ENCODE measurements around the gene PLCB3. TPM values are rescaled to one million over a fixed set of nuclear protein-coding genes. Genes with fewer than 3 reads are reported as not detected.

PLCB3 gene
- total and polyA plus RNA-seq, 8 donors, result 5.7 to 13.1 (median 6.9) TPM

DNA sequence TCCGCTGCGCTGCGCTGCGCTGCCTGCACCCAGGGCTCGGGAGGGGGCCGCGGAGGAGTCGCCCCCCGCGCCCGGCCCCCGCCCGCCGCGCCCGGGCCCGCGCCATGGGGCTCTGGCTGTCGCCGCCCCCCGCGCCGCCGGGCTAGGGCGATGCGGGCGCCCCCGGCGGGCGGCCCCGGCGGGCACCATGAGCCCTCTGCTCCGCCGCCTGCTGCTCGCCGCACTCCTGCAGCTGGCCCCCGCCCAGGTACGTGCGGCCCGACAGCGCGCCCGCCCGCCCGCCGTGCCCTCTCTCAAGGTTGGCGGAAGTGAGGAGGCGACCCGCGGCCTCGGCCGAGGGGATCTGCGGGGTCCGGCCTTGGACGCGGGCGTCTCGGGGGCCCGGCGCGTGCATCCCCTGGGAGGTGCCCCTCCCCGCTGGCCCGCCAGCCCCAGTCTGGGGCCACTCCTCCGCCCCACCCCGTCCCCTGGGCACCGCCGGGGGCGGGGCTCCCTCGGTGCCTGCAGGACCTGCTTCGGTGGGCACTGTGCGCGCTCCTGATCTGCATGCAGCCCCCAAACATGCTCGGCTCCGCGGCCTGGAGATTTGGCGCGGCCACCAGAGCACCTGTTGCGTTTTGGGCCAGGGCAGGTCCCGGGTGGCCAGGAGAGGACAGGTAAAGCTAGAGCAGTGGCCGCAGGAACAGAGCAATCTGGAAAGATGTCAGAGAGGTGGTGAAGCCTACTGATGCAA, 16.5 kb upstream of the PLCB3 start:
- 0 to 1% methylated on average over 29 to 80 of the region's 80 CpGs for WGBS, 2 donors
- Histone ChIP-seq H3K4me3 (peak overlapping the region; percentile 55 to 78 (median 74)), H3K9me3 (no peaks in the 10 kb centered on the region), H3K27me3 (no peaks in the 10 kb centered on the region), H3K4me1 (peaks cover 25 to 46% (median 34%) of the 10 kb centered on the region in 3 donors), H3K36me3 (no peaks in the 10 kb centered on the region), H3K27ac (peak overlapping the region; percentile 75 to 90 (median 86))
- TF ChIP-seq, protein P1, sequence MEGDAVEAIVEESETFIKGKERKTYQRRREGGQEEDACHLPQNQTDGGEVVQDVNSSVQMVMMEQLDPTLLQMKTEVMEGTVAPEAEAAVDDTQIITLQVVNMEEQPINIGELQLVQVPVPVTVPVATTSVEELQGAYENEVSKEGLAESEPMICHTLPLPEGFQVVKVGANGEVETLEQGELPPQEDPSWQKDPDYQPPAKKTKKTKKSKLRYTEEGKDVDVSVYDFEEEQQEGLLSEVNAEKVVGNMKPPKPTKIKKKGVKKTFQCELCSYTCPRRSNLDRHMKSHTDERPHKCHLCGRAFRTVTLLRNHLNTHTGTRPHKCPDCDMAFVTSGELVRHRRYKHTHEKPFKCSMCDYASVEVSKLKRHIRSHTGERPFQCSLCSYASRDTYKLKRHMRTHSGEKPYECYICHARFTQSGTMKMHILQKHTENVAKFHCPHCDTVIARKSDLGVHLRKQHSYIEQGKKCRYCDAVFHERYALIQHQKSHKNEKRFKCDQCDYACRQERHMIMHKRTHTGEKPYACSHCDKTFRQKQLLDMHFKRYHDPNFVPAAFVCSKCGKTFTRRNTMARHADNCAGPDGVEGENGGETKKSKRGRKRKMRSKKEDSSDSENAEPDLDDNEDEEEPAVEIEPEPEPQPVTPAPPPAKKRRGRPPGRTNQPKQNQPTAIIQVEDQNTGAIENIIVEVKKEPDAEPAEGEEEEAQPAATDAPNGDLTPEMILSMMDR (IDR thresholded peaks at IDR 0.05), result no peak
- peak; percentile 34 to 48 (median 40) for ATAC-seq
- intact Hi-C loops (cut with DNase I), result no loop called here
- DNase-seq, result peak; percentile 66 to 87 (median 74)
- FAIRE-seq, result no peak

DNA sequence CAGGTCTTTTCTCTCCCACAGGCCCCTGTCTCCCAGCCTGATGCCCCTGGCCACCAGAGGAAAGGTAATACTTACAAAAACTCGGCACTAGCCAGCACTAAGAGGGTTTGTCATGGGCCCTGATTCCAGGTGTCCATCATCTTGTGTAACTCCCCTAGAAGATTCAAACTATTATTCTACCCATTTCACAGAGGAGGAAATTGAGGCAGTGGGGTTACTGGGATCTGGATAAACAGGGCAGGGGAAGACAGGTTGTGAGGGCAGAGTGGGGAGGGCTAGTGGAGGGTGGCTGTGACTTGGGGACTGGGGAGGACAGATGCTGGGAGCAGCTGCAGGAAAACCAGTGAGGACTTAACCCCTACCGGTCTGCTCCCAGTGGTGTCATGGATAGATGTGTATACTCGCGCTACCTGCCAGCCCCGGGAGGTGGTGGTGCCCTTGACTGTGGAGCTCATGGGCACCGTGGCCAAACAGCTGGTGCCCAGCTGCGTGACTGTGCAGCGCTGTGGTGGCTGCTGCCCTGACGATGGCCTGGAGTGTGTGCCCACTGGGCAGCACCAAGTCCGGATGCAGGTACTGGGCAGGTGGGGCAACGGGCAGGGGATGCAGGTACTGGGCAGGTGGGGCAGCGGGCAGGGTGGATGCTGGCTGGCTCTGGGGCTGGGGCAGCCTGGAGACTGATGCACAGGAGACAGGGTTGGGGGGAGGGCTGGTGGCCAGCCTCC, 15.7 kb upstream of the PLCB3 start:
- Histone ChIP-seq H3K4me3 (peak overlapping the region; percentile 55 to 78 (median 74)), H3K27me3 (no peaks in the 10 kb centered on the region), H3K9me3 (no peaks in the 10 kb centered on the region), H3K27ac (peak overlapping the region; percentile 75 to 90 (median 86)), H3K36me3 (no peaks in the 10 kb centered on the region), H3K4me1 (peaks cover 32 to 49% (median 38%) of the 10 kb centered on the region in 3 donors)
- DNase-seq, result peak in 4 of 6 donors; percentile 50 to 85 (median 68)
- intact Hi-C loops (cut with DNase I), result no loop called here
- 19 to 22% methylated on average over 12 of the region's 12 CpGs for WGBS, 2 donors
- TF ChIP-seq, protein P1 (IDR thresholded peaks at IDR 0.05), result no peak
- peak in 2 of 4 donors; percentile 2 to 11 for ATAC-seq
- no peak for FAIRE-seq

DNA sequence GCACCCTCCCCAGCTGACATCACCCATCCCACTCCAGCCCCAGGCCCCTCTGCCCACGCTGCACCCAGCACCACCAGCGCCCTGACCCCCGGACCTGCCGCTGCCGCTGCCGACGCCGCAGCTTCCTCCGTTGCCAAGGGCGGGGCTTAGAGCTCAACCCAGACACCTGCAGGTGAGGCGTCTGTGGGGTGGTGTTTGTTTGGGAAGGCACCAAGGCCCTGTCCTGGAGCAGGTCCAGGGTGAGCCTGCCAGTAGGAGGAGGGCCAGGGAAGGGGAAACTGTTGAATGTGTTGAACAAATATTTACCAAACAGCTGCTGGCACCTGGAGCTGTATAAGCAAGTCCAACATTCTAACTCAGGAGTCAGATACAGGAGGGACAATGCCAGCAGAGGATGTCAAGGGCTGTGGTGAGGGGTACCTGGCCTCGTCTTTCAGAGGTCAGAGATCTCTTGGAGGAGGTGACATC, 13.8 kb upstream of the PLCB3 start:
- peaks cover 29 to 45% (median 40%) of the 10 kb centered on the region in 3 donors for H3K4me1 ChIP-seq
- ATAC-seq (peak; percentile 23 to 47 (median 36)), FAIRE-seq (no peak), DNase-seq (peak; percentile 88 to 99 (median 98))
- 21 to 22% methylated on average over 12 of the region's 12 CpGs for WGBS, 2 donors
- H3K4me3 ChIP-seq, result peak overlapping the region in 2 of 4 donors; percentile 28 to 31
- peak overlapping the region; percentile 73 to 100 (median 97) for H3K27ac ChIP-seq
- TF ChIP-seq, protein P1 (IDR thresholded peaks at IDR 0.05), result no peak
- intact Hi-C loops (cut with DNase I), result no loop called here
- no peaks in the 10 kb centered on the region for H3K9me3 ChIP-seq
- no peaks in the 10 kb centered on the region for H3K27me3 ChIP-seq
- H3K36me3 ChIP-seq, result no peaks in the 10 kb centered on the region

- intact Hi-C loops (cut with DNase I), result no loop called here
- DNase-seq, result peak in 3 of 6 donors; percentile 36 to 79 (median 43)
- WGBS, 2 donors, result 46 to 51% methylated on average over 9 of the region's 9 CpGs
- peak overlapping the region; percentile 46 to 100 (median 97) for H3K27ac ChIP-seq
- no peak for ATAC-seq
- H3K27me3 ChIP-seq, result no peaks in the 10 kb centered on the region
- peaks cover 29 to 51% (median 46%) of the 10 kb centered on the region in 3 donors for H3K4me1 ChIP-seq
- H3K4me3 ChIP-seq, result no peak overlapping the region
- H3K36me3 ChIP-seq, result no peaks in the 10 kb centered on the region
- H3K9me3 ChIP-seq, result no peaks in the 10 kb centered on the region
- FAIRE-seq, result no peak
- TF ChIP-seq, protein P1 (IDR thresholded peaks at IDR 0.05), result no peak
These were observed 13.3 kb upstream of the PLCB3 start for GRCh38 chr11:64238076-64238475.
